HUDEP-2 (cell line): ENCODE data around the gene PKNOX2.

Source experiments
- DNase-seq, 76 experiments: peaks; one replicate each; lab custom pipeline; 2025; ENCODE audit not compliant: unreplicated experiment in 76 of 76; lab: John Stamatoyannopoulos, UW

The PKNOX2 gene

DNA sequence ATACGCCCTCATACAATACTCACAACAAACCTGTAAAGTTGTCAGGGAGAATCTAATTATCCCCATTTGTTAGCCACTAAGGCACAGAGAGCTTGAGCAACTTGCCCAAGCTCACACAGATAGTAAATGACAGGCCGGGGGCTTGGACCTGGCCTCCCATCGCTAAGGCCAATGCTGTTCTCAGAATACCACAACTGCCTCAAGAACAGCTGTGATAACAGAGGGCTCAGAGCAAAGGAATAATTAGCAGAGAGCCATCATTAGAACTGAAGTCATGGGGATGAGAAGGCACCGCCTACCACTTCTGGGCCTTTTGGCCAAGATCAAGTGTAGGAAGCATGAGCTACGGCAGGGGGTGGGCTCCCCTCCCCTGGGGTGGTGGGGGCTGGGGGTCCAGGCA, 232.9 kb downstream of the PKNOX2 start:
- DNase-seq = no peak

DNA sequence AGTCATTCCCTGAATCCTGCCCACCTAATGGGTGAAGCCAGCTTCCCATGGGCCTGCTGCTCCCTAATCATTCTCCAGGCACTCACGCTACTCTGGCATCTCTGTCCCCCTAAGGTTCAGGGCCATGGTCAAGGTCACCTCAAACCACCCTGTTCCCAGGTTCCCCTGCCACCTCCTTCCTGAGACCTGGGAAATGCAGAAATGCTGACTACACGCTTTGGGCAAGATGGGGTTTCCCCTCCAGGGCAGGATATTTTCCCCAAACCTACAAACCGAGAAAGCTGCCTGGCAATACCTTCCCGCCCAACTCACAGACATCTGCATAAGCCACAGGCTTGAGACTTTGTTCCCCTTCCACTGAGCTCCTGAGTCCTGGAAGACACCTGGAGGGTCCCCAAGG, 233.9 kb downstream of the PKNOX2 start:
- no peak for DNase-seq

- no peak for DNase-seq
Observed at GRCh38 chr11:125398994-125399640, 234.6 kb downstream of the PKNOX2 start.

DNA sequence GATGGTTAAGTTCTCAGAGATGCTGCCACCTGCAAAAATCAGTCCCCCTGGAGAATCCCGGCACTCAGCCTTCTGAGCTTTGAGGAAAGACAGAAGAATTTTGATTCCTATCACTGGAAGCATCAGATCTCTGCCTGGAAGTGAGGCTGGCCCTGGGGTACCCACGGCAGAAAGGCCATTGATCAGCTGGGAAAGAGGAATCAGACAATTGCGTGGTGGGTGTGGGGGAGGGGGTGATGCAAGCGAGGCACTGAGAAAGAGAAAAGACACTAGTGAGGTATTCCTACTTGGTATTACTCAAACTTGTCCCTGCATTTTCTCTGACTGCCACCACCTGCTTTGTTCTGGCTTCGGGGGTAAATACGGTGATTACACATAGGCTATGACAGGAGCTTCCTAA, 235.4 kb downstream of the PKNOX2 start:
- DNase-seq = no peak

DNA sequence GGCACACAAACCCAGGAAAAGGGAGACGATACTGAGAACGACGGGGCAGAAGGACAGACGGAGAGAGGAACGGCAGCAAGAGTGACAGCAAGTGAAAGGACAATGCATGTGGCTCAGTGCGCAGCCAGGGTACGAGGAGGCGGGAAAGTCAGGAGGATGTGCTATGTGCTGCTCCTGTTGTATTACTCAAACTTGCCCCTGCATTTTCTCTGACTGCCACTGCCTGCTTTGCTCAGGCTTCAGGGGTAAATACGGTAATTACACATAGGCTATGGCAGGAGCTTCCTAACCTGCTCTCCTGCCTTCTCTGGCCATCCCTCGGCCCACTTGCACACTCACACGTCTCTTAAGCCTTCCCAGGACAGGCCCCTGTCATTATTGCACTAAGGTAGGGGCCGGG, 236.7 kb downstream of the PKNOX2 start:
- no peak for DNase-seq

- DNase-seq = no peak
Observed at GRCh38 chr11:125401746-125402145, 237.2 kb downstream of the PKNOX2 start.

DNA sequence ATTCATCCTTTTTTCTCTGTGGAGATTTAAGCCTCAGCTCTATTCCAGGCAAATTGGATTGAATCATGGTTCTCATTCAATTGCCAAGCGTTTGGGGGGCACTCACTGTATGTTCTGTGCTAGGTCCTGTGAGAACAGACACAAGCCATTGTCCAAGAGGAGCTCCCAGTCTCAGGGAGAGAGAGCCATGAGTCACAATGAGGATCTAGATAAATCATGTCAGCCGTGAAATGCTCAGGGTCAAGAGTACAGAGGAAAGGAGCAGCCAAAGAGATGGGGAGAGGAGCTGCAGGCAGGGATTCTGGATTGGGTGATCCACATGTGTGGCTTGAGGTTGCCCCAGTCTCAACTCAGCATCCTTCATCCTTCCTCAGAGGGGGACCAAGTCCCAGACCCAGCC, 237.9 kb downstream of the PKNOX2 start:
- no peak for DNase-seq

DNA sequence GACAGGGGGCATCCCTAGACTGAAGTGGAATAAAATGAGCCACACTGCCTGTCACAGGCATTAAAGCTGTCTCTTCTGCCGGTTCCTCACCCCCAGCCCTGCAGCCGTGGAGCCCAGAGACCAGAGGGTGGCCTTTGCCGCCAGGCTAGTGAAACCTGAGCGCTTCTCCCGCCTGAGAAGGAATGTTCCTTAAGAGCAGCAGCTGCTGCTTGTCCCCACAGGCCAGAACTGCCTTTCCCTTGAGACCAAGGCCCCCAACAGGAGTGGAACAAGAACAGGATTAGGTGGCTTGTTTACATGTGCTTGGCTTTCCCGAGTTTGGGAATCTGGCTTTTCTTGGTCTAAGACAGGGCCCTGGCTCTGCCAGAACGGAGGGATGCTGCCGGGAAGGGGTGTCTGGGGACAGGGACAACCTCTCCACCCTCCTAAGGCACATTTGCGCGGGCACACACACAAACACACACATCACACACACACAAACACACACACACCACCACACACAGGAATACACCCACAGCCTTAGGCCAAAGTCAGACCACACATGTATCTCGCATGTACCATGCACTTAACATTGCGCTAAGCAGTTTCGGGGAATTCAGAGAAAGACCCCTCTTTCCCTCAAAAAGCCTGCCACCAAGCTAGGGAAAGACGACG, 239.7 kb downstream of the PKNOX2 start:
- DNase-seq = no peak

GRCh38 chr11:125404811-125405790, 240.6 kb downstream of the PKNOX2 start:
- DNase-seq = peak in 45 of 76 experiments; percentile 1 to 59 (median 24)

DNA sequence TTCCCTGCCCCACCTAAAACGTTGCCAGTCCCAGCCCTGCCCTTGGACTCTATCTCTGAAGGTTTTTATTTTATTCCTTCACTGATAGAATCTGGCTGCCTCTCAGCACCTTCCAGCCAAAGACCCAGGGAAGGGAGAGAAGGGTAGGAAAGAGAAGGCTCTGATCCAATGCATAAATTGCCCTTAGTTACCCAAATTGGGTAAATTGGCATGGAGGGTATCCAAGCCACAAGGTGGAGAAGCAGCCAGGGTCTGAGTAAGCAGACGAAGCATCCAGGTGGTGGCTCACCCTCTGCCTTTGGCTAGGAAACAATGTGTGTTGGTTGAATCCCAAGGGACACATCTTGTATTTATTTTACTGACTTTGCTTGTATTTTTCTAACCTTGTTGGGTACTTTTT, 242.5 kb downstream of the PKNOX2 start:
- DNase-seq = no peak

GRCh38 chr11:125408311-125408711, 243.8 kb downstream of the PKNOX2 start:
- DNase-seq = no peak

- DNase-seq = no peak
Observed at GRCh38 chr11:125410091-125410490, 245.5 kb downstream of the PKNOX2 start.

- DNase-seq = no peak
Observed at GRCh38 chr11:125412177-125412496, 247.6 kb downstream of the PKNOX2 start.

DNA sequence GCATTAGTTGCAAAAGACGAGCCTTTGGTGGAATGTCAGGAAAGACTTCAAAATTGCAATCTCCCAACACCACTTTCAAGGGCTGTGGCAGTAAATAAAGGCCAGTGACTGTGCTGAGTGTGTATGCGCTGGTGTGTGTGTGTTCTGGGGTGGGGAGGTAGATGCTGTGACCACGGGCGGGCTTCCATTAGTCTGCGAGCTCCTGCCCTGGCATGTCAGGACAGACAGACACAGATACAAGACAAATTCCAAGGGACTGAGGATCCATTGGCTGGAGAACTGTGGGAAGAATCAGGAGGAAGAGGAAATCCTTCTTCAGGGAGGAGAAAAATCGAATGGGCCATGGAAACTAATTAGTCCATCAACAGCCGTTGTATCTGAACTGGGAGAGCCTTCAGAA, 248.0 kb downstream of the PKNOX2 start:
- no peak for DNase-seq

DNA sequence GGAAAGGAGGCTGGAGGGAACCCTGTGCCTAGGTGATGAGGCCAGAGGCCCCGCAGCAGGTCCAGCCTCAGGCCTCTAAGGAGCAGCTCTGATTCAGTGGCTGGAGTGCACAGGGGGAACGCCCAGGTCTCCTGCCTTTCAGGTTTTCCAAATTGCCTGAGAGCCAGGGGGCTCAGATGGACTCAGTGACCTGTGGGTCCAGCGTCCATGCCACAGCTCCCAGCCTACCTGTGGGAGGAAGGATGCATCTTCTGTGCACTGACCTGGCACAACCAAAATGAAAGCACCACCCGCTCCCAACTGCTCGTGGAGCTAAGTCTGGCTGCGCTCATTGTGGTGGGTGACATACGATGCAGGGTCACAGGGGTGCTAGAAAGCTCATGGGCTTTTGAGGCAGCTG, 248.7 kb downstream of the PKNOX2 start:
- no peak for DNase-seq

DNA sequence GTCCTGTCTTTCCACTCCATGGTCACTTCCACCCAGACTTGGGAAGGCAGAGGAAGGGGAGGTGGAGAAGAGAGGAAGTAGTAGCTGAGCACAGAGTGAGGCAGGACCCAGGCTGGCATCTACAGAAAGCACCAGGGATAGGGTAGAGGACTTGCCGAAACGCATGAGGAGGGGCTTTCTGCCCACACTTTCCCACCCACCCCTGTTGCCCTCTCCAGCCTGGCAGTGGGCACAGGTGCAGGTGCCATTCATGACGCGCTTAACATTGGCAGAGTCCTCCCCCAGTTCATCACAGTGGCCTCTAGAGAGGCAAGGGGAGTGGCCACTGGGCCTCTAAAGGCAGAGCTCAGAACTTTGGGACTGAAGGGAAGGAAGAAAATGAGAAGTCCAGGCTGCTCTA, 249.6 kb downstream of the PKNOX2 start:
- no peak for DNase-seq

DNA sequence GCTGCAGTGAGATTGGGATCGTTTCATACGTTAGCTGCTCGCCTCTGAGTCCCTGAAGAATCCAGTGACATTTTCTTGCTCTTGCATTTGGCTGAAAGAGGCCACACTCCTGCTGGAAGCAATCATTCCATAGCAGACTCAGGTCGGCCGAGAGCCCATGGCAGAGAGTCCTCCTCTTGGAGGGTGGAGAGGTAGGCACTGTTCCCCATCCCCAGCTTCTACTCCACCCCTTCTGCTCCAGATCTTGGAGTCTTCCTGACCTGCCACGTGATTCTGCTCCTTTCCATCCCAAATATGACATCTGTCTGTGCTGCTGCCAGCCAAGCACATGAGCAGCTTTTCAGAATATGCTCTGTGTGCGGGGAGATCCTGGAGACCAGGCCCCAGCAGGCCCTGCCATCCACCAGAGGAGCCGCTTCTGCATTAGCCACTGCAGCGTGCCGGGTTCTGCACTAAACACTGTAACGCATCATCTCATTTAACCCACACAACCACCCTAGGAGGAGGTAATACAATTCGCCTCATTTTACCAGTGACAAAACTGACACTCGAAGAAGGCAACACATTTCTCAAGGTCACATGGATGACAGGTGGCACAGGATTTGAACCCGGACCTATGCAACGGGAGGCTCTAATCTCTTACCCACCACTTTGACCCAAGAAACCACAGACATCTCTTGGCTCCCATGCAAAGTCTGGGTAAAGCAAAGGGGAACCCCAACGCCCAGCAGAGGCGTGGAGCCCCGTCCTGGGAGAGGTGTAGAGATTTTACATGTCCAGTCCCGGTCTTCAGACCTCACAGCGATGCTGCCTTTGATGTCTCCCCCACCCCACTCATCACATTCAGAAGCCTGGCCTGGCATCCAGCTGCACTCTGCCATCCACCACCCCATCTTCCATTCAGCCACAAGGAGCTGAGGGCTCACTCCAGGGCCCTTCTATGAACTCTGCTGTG, 252.7 kb downstream of the PKNOX2 start:
- no peak for DNase-seq

GRCh38 chr11:125418396-125418795, 253.8 kb downstream of the PKNOX2 start:
- no peak for DNase-seq

- DNase-seq = no peak
Observed at GRCh38 chr11:125422681-125423080, 258.1 kb downstream of the PKNOX2 start.

- DNase-seq = peak in 1 of 76 experiments; percentile 14
Observed at GRCh38 chr11:125423247-125423849, 258.8 kb downstream of the PKNOX2 start.
